Activated T-cell treated with anti-CD3 and anti-CD28 coated beads, Interleukin-2, amount 50 U/mL, for 48 hours (primary cell): ENCODE results near the gene CALCR.

ENCODE experiments used
- DNase-seq, 2 experiments: peaks; one replicate each; pipeline ENCODE4 v3.0.0-alpha.2; 2020

Gene CALCR

GRCh38 chr7:93442478-93443224 is 131.9 kb downstream of the CALCR start:
- DNase-seq = peak; percentile 43 to 50

DNA sequence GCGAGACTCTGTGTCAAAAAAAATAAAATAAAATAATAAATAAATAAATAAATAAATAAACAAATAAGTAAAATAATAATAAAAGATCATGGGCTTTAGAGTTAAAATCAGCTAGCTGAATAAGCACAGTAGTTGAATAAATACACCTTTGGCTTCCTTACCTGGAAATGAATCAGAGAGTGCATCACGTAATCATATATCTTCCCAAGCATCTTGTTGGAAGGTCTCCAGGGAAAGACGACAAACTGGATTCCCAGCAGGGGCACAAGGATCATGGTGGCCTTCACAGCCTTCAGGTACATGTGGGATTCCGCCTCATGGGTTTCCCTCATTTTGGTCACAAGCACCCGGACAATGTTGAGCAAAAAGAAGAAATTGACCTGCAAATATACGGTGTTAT is 138.7 kb downstream of the CALCR start:
- no peak for DNase-seq

DNA sequence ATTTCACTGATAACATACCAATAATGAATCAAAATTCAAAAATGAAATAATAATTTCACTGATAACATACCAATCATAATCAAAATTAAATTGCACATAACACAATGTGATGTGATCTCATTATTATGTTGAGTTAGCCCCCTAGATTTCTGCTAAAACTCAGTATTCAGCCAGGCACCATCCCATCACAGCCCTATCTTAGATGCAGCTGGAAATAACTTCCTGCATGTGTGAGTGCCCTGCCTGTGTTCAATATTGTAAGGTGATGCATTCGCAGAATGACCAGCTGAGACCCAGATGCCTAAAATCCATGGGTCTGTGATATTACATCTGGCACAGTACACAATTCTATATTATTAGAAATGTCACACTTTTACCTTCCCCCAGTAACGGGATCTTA is 142.4 kb downstream of the CALCR start:
- DNase-seq = no peak

DNA sequence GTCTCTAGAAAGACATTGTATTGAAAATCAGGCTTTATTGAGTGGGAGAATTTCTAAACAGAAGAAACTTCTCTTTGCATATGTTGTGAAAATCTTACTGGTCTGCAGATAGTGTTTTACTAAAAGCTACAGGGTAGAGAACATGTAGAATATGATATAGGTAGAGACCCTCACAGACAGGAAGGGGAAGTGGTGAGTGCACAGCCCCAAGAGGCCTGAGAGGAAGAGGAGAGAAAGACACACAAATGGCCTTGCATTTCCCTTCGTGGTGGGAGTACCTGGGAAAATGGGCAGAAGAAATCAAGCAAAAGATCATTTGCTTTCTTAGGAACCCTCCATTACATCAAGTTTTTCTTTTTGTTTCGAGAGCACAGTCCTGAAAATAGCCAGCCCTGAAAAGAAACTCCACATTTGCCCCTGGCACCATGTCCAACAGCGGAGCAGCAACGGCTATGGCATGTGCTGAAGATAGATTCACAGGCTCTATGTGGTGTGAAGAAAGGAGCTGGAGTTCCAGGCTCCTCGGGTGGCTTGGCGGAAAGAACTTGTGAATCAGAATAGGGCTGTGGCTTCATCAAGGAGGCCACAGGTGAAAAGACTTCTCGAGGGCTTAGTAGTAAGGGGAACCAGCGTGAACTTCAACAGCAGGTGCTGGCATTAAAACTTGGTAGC is 143.5 kb downstream of the CALCR start:
- no peak for DNase-seq

GRCh38 chr7:93429563-93429962 is 145.0 kb downstream of the CALCR start:
- no peak for DNase-seq

DNA sequence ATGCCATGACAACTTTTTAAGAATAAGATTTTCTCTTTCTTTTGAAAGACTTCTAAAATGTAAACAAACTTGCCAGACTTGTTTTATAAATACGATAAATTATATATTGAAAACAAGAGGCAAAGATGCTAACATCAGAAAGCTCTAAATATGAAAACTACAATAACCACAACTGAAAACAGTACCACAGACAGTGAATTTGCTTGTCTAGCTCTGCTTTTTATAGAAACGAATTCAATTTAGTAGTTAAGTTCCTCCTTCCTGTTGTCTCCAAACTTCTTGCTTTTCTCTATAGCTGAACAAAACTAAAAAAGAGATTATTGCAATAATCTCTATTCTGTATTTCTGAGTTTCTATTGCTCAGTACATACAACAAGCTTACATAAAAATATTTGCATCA is 147.4 kb downstream of the CALCR start:
- no peak for DNase-seq

DNA sequence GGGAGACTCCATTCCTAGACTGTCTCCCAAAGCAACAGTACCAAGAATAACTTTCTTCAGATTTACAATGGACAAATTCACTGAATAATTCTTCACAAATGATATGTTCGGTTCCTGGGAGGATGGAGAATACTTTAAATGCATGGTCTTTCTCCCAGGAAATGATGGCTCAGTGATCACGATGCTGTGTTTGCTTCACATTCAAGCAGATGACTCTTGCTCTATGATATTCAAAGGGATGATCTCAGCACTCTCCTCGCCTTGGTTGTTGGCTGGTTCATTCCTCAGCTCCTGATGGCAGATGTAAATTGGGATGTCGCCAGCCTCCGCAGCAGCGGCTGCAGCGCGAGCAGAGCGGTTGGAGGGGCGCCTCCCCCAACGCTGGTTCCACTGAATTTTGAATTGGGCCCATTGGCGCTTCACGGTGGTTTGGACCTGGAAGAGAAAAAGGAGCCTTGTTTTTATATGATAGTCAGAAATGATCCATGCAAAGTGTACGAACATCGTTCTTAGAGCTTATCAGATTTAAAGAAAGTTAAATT is 148.3 kb downstream of the CALCR start:
- no peak for DNase-seq

DNA sequence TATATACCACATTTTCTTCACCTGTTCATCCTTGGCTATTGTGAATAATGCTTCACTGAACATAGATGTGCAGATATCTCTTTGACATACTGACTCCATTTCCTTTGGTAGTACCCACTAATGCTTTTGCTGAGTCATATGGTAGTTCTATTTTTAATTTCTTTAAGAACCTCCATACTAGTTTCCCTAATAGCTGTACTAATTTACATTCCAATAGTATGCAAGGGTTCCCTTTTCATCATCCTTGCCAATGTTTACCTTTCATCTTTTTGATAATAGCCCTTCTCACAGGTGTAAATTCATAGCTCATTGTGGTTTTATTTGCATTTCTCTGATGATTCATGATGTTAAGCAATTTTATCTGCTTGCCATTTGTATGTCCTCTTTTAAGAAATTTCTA is 159.9 kb downstream of the CALCR start:
- DNase-seq = no peak

- DNase-seq = no peak
Observed at GRCh38 chr7:93409324-93409723, 165.2 kb downstream of the CALCR start.

DNA sequence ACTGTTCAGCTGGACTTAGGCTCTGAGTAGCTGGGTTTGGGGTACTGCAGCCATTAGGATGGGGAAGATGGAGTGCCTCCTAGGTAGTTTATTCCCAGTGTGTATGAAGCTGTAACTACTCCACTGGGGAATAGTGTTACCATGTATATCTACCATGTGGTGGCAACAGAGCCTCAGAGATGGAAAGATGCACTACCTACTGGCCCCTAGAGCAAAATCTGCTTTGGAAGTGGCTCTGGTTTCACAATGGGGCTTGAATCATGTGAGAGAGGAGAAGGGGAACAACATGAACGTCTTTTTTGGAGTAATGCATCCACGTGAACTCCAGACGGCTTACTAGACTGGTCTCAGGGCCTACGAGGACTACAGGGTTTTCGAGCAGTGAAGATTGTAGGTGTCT is 167.3 kb downstream of the CALCR start:
- DNase-seq = no peak

DNA sequence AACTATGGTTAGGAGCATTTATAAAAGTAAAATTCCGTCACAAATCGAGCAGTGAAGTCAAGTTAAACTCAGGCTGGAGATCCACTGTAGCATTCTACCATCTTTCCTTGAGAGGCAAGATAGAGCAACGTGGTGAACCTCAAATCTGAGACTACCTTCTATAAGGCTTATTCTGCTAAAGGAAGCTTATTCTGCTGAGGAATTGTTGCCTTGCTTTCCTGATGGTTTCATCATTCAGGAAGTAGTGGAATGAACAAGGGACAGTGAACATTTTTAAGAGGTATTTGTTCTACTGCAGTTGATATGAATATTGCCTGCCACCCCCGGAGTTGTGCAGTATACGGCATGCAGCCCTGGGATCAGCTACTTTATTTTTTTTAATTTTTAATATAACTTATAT is 171.6 kb downstream of the CALCR start:
- no peak for DNase-seq

DNA sequence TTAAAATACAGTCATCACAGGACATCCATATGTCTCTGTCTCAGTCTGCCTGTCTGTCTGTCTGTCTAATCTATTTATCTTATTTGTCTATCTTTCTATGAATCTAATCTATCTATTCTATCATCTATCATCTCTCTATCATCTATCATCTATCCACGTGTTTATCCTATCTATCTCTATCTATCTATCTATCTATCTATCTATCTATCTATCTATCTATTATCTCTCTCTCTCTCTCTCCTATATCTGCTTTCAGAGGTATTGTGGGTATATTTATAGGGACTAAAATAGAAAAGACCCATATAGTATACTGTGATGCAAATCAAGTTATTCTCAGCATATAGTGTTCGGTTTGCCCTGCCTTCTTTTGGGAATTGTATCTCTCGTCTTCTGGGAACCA is 174.9 kb downstream of the CALCR start:
- no peak for DNase-seq

- no peak for DNase-seq
Observed at GRCh38 chr7:93392984-93393383, 181.5 kb downstream of the CALCR start.

DNA sequence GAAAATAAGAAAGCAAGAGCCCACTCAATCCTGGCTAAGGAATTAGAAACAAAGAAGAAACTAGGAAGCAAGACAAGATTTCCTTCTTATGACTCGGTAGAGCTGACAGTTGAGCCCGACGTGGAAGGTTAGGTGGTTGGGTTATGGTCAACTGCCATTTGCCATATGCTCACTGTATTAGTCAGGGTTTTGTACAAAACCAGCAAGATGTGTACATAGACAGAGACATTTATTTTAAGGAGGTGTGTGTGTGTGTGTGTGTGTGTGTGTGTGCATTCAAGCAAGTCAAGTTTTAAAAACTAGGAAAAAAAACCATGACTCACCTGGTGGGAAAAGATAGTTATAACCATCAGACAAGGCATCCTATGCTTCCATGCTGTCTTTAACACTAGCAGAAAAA is 183.9 kb downstream of the CALCR start:
- no peak for DNase-seq

- no peak for DNase-seq
Observed at GRCh38 chr7:93382362-93382761, 192.2 kb downstream of the CALCR start.

GRCh38 chr7:93378131-93378760 is 196.3 kb downstream of the CALCR start:
- no peak for DNase-seq

DNA sequence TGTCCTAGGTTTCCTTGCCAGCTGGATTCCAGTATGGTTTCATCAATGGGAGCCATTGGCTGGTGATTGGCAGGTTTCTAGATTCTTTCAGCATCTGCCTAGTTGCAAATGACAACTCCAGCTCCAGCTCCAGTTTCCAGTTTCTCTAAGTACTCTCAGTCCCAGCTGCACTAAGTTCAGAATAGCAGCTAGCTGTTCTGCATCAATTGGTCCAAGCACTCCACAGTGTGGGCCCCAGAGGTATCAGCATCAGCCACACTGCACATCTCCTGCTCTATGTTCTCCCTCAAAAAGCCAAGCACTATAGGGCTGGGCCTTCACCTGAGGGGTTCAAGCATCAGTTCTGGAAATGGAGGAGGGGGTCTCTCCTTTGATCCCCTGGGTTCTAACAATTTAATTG is 198.9 kb downstream of the CALCR start:
- DNase-seq = no peak
